B cell (primary cell): Measurements from ENCODE around the gene SPEG.

ENCODE experiments used
- EZH2 ChIP-seq: IDR thresholded peaks from 2 replicates; pipeline ENCODE4 v1.6.1; 2012; ENCODE audit warnings: borderline replicate concordance, low read depth, mild to moderate bottlenecking, moderate library complexity, low read length; ENCODE audit not compliant: insufficient read depth, poor library complexity, severe bottlenecking
- TF ChIP-seq, protein P1 (sequence below): fragments of 200-600 bp; IDR thresholded peaks from one replicate; pipeline ENCODE4 v1.8.0; 2022; ENCODE audit warnings: antibody characterized with exemption, mild to moderate bottlenecking

DNA sequence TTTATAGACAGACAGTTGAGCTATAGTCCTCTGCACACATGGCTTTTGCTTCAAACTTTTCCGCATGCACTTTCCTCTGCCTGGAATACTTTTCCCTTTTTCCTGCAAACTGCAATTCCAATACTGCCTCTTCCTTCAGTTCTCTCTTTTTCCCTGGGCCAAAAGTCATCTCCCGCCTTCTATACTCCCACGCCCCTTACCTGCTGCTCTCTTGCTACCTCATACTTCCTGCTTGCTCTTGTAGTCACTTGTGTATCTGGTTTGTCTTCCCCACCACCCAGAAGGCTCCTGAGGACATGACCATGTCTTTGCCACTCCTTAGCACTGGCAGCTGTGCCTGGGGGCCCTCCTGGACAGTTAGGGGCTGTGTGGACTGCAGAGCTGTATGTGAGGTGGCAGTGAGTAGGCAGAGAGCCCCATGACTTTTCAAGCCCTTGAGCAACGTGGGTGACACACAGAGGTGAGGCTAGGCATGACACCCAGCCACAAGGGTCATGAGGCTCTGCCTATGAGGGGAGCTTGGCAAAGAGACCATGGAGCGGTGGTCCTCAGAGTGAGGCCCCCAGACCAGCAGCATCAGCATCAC is 23.2 kb downstream of the SPEG start:
- TF ChIP-seq EZH2: no peak
- TF ChIP-seq, protein P1, sequence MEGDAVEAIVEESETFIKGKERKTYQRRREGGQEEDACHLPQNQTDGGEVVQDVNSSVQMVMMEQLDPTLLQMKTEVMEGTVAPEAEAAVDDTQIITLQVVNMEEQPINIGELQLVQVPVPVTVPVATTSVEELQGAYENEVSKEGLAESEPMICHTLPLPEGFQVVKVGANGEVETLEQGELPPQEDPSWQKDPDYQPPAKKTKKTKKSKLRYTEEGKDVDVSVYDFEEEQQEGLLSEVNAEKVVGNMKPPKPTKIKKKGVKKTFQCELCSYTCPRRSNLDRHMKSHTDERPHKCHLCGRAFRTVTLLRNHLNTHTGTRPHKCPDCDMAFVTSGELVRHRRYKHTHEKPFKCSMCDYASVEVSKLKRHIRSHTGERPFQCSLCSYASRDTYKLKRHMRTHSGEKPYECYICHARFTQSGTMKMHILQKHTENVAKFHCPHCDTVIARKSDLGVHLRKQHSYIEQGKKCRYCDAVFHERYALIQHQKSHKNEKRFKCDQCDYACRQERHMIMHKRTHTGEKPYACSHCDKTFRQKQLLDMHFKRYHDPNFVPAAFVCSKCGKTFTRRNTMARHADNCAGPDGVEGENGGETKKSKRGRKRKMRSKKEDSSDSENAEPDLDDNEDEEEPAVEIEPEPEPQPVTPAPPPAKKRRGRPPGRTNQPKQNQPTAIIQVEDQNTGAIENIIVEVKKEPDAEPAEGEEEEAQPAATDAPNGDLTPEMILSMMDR: no peak
